ENCODE measurements around the gene MTA1.

The MTA1 gene

GRCh38 chr14:105503935-105504692 is 84.5 kb downstream of the MTA1 start:
- no peak for DNase-seq
- no peaks in the 10 kb centered on the region for H3K9me3 ChIP-seq (ENCODE audit: control extremely low read depth in 1 of 5, control insufficient read depth in 4 of 5, insufficient read depth in 2 of 5, low read depth in 1 of 5, low read length in 4 of 5)
- POLR2A ChIA-PET = no interaction called here
- H3K4me3 ChIP-seq (ENCODE audit: control insufficient read depth in 1 of 7, extremely low read depth in 1 of 7, insufficient read depth in 4 of 7, low read depth in 2 of 7, low read length in 6 of 7) = no peak overlapping the region
- peaks cover 0 to 11% (median 5%) of the 10 kb centered on the region in 4 experiments for H3K4me1 ChIP-seq (ENCODE audit: control extremely low read depth in 1 of 4, control insufficient read depth in 4 of 4, insufficient read depth in 4 of 4, low read length in 3 of 4)
- H3K27ac ChIP-seq (ENCODE audit: insufficient read depth in 1 of 2, low read depth in 1 of 2, low read length in 2 of 2, poor library complexity in 1 of 2, severe bottlenecking in 2 of 2) = no peak overlapping the region
- H3K27me3 ChIP-seq (replicated peaks in 2 of 5; ENCODE audit: control insufficient read depth in 4 of 5, insufficient read depth in 5 of 5, low read length in 4 of 5) = peaks cover 0 to 22% (median 6%) of the 10 kb centered on the region in 5 experiments
- CTCF ChIA-PET = no interaction called here
- WGBS (ENCODE audit: insufficient coverage) = 82% methylated on average over 21 of the region's 29 CpGs
- H3K36me3 ChIP-seq (ENCODE audit: control insufficient read depth in 4 of 4, insufficient read depth in 4 of 4, low read length in 3 of 4) = peaks cover 0 to 2% (median 0%) of the 10 kb centered on the region in 4 experiments

- no peak overlapping the region for H3K4me3 ChIP-seq (ENCODE audit: control insufficient read depth in 1 of 7, extremely low read depth in 1 of 7, insufficient read depth in 4 of 7, low read depth in 2 of 7, low read length in 6 of 7)
- H3K36me3 ChIP-seq (ENCODE audit: control insufficient read depth in 4 of 4, insufficient read depth in 4 of 4, low read length in 3 of 4) = no peaks in the 10 kb centered on the region
- H3K9me3 ChIP-seq (ENCODE audit: control extremely low read depth in 1 of 5, control insufficient read depth in 4 of 5, insufficient read depth in 2 of 5, low read depth in 1 of 5, low read length in 4 of 5) = no peaks in the 10 kb centered on the region
- peaks cover 0 to 11% (median 5%) of the 10 kb centered on the region in 4 experiments for H3K4me1 ChIP-seq (ENCODE audit: control extremely low read depth in 1 of 4, control insufficient read depth in 4 of 4, insufficient read depth in 4 of 4, low read length in 3 of 4)
- ChIA-PET CTCF (no interaction called here), POLR2A (no interaction called here)
- 94% methylated on average over 15 of the region's 16 CpGs for WGBS (ENCODE audit: insufficient coverage)
- DNase-seq = no peak
- no peak overlapping the region for H3K27ac ChIP-seq (ENCODE audit: insufficient read depth in 1 of 2, low read depth in 1 of 2, low read length in 2 of 2, poor library complexity in 1 of 2, severe bottlenecking in 2 of 2)
- peaks cover 0 to 24% (median 6%) of the 10 kb centered on the region in 5 experiments for H3K27me3 ChIP-seq (replicated peaks in 2 of 5; ENCODE audit: control insufficient read depth in 4 of 5, insufficient read depth in 5 of 5, low read length in 4 of 5)
These were observed 85.5 kb downstream of the MTA1 start for GRCh38 chr14:105505101-105505500.

GRCh38 chr14:105507247-105507646 is 87.6 kb downstream of the MTA1 start:
- CTCF ChIA-PET = interaction anchor here (0.6 to 0.7 kb wide), 2 partner anchors 25 to 443 kb away, joined by 3 to 5 read pairs; no protein-coding TSS in a partner anchor
- Histone ChIP-seq H3K27me3 (replicated peaks in 2 of 5; ENCODE audit: control insufficient read depth in 4 of 5, insufficient read depth in 5 of 5, low read length in 4 of 5) (peaks cover 0 to 32% (median 11%) of the 10 kb centered on the region in 5 experiments), H3K4me3 (ENCODE audit: control insufficient read depth in 1 of 7, extremely low read depth in 1 of 7, insufficient read depth in 4 of 7, low read depth in 2 of 7, low read length in 6 of 7) (no peak overlapping the region), H3K27ac (ENCODE audit: insufficient read depth in 1 of 2, low read depth in 1 of 2, low read length in 2 of 2, poor library complexity in 1 of 2, severe bottlenecking in 2 of 2) (no peak overlapping the region), H3K4me1 (ENCODE audit: control extremely low read depth in 1 of 4, control insufficient read depth in 4 of 4, insufficient read depth in 4 of 4, low read length in 3 of 4) (peaks cover 0 to 11% (median 5%) of the 10 kb centered on the region in 4 experiments), H3K36me3 (ENCODE audit: control insufficient read depth in 4 of 4, insufficient read depth in 4 of 4, low read length in 3 of 4) (no peaks in the 10 kb centered on the region), H3K9me3 (ENCODE audit: control extremely low read depth in 1 of 5, control insufficient read depth in 4 of 5, insufficient read depth in 2 of 5, low read depth in 1 of 5, low read length in 4 of 5) (no peaks in the 10 kb centered on the region)
- 24% methylated on average over 11 of the region's 17 CpGs for WGBS (ENCODE audit: insufficient coverage)
- POLR2A ChIA-PET = no interaction called here
- no peak for DNase-seq

GRCh38 chr14:105508069-105508468 is 88.4 kb downstream of the MTA1 start:
- Histone ChIP-seq H3K9me3 (ENCODE audit: control extremely low read depth in 1 of 5, control insufficient read depth in 4 of 5, insufficient read depth in 2 of 5, low read depth in 1 of 5, low read length in 4 of 5) (no peaks in the 10 kb centered on the region), H3K27me3 (replicated peaks in 2 of 5; ENCODE audit: control insufficient read depth in 4 of 5, insufficient read depth in 5 of 5, low read length in 4 of 5) (peaks cover 0 to 35% (median 13%) of the 10 kb centered on the region in 5 experiments), H3K36me3 (ENCODE audit: control insufficient read depth in 4 of 4, insufficient read depth in 4 of 4, low read length in 3 of 4) (no peaks in the 10 kb centered on the region), H3K4me1 (ENCODE audit: control extremely low read depth in 1 of 4, control insufficient read depth in 4 of 4, insufficient read depth in 4 of 4, low read length in 3 of 4) (peaks cover 0 to 11% (median 5%) of the 10 kb centered on the region in 4 experiments), H3K4me3 (ENCODE audit: control insufficient read depth in 1 of 7, extremely low read depth in 1 of 7, insufficient read depth in 4 of 7, low read depth in 2 of 7, low read length in 6 of 7) (no peak overlapping the region), H3K27ac (ENCODE audit: insufficient read depth in 1 of 2, low read depth in 1 of 2, low read length in 2 of 2, poor library complexity in 1 of 2, severe bottlenecking in 2 of 2) (no peak overlapping the region)
- CTCF ChIA-PET = no interaction called here
- DNase-seq = no peak
- 86% methylated on average over 15 of the region's 16 CpGs for WGBS (ENCODE audit: insufficient coverage)
- POLR2A ChIA-PET = no interaction called here

- DNase-seq = no peak
- no peaks in the 10 kb centered on the region for H3K9me3 ChIP-seq (ENCODE audit: control extremely low read depth in 1 of 5, control insufficient read depth in 4 of 5, insufficient read depth in 2 of 5, low read depth in 1 of 5, low read length in 4 of 5)
- ChIA-PET CTCF (no interaction called here), POLR2A (no interaction called here)
- no peaks in the 10 kb centered on the region for H3K36me3 ChIP-seq (ENCODE audit: control insufficient read depth in 4 of 4, insufficient read depth in 4 of 4, low read length in 3 of 4)
- H3K27ac ChIP-seq (ENCODE audit: insufficient read depth in 1 of 2, low read depth in 1 of 2, low read length in 2 of 2, poor library complexity in 1 of 2, severe bottlenecking in 2 of 2) = no peak overlapping the region
- 92% methylated on average over 11 of the region's 12 CpGs for whole genome bisulfite sequencing (ENCODE audit: insufficient coverage)
- H3K4me1 ChIP-seq (ENCODE audit: control extremely low read depth in 1 of 4, control insufficient read depth in 4 of 4, insufficient read depth in 4 of 4, low read length in 3 of 4) = peaks cover 0 to 11% (median 5%) of the 10 kb centered on the region in 4 experiments
- H3K4me3 ChIP-seq (ENCODE audit: control insufficient read depth in 1 of 7, extremely low read depth in 1 of 7, insufficient read depth in 4 of 7, low read depth in 2 of 7, low read length in 6 of 7) = no peak overlapping the region
- H3K27me3 ChIP-seq (replicated peaks in 2 of 5; ENCODE audit: control insufficient read depth in 4 of 5, insufficient read depth in 5 of 5, low read length in 4 of 5) = peaks cover 0 to 35% (median 13%) of the 10 kb centered on the region in 5 experiments
These were observed 89.0 kb downstream of the MTA1 start for GRCh38 chr14:105508601-105509000.

GRCh38 chr14:105517096-105517495 is 97.5 kb downstream of the MTA1 start:
- H3K27ac ChIP-seq (ENCODE audit: insufficient read depth in 1 of 2, low read depth in 1 of 2, low read length in 2 of 2, poor library complexity in 1 of 2, severe bottlenecking in 2 of 2) = no peak overlapping the region
- peaks cover 0 to 10% (median 4%) of the 10 kb centered on the region in 5 experiments for H3K9me3 ChIP-seq (ENCODE audit: control extremely low read depth in 1 of 5, control insufficient read depth in 4 of 5, insufficient read depth in 2 of 5, low read depth in 1 of 5, low read length in 4 of 5)
- peaks cover 0 to 23% (median 5%) of the 10 kb centered on the region in 5 experiments for H3K27me3 ChIP-seq (replicated peaks in 2 of 5; ENCODE audit: control insufficient read depth in 4 of 5, insufficient read depth in 5 of 5, low read length in 4 of 5)
- no peaks in the 10 kb centered on the region for H3K36me3 ChIP-seq (ENCODE audit: control insufficient read depth in 4 of 4, insufficient read depth in 4 of 4, low read length in 3 of 4)
- no peak for DNase-seq
- no peaks in the 10 kb centered on the region for H3K4me1 ChIP-seq (ENCODE audit: control extremely low read depth in 1 of 4, control insufficient read depth in 4 of 4, insufficient read depth in 4 of 4, low read length in 3 of 4)
- CTCF ChIA-PET = no interaction called here
- POLR2A ChIA-PET = no interaction called here
- 70% methylated on average over 5 of the region's 5 CpGs for WGBS (ENCODE audit: insufficient coverage)
- no peak overlapping the region for H3K4me3 ChIP-seq (ENCODE audit: control insufficient read depth in 1 of 7, extremely low read depth in 1 of 7, insufficient read depth in 4 of 7, low read depth in 2 of 7, low read length in 6 of 7)

- Histone ChIP-seq H3K4me1 (ENCODE audit: control extremely low read depth in 1 of 4, control insufficient read depth in 4 of 4, insufficient read depth in 4 of 4, low read length in 3 of 4) (no peaks in the 10 kb centered on the region), H3K9me3 (ENCODE audit: control extremely low read depth in 1 of 5, control insufficient read depth in 4 of 5, insufficient read depth in 2 of 5, low read depth in 1 of 5, low read length in 4 of 5) (peaks cover 0 to 10% (median 2%) of the 10 kb centered on the region in 5 experiments), H3K36me3 (ENCODE audit: control insufficient read depth in 4 of 4, insufficient read depth in 4 of 4, low read length in 3 of 4) (no peaks in the 10 kb centered on the region), H3K27ac (ENCODE audit: insufficient read depth in 1 of 2, low read depth in 1 of 2, low read length in 2 of 2, poor library complexity in 1 of 2, severe bottlenecking in 2 of 2) (no peak overlapping the region), H3K27me3 (replicated peaks in 2 of 5; ENCODE audit: control insufficient read depth in 4 of 5, insufficient read depth in 5 of 5, low read length in 4 of 5) (peaks cover 0 to 25% (median 3%) of the 10 kb centered on the region in 5 experiments), H3K4me3 (ENCODE audit: control insufficient read depth in 1 of 7, extremely low read depth in 1 of 7, insufficient read depth in 4 of 7, low read depth in 2 of 7, low read length in 6 of 7) (no peak overlapping the region)
- DNase-seq = no peak
- WGBS (ENCODE audit: insufficient coverage) = 78% methylated on average over 8 of the region's 14 CpGs
- POLR2A ChIA-PET = no interaction called here
- CTCF ChIA-PET = no interaction called here
These were observed 100.5 kb downstream of the MTA1 start for GRCh38 chr14:105519946-105520698.

Data from common myeloid progenitor, CD34-positive (primary cell).